Measurements from ENCODE around the gene TRIM7. TPM values are rescaled to one million over a fixed set of nuclear protein-coding genes. Genes with fewer than 3 reads are reported as not detected.

The TRIM7 gene
- total RNA-seq, 1 experiment from 2014 or later: 28.1 TPM

DNA sequence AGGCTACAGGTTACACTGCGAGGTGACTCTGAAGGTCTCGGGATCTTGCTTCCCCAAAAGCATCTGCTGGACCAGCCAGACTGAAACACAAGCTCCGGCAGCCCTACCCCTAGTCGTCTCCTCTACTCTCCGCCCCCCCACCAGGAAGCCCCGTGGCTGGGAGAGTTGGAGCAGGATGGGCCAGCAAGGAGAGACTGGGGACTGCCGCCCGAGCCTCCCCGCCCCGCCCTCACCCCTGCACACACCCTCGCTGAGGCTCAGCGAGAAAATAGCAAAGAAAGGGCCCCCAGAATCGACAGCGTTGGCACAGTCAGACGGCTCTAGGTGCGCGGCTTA is 1.3 kb downstream of the TRIM7 start:
- no peaks in the 10 kb centered on the region for H3K9me2 ChIP-seq (replicated peaks; ENCODE audit: low read length)
- H3K9ac ChIP-seq (ENCODE audit: low read length): peak overlapping the region; percentile 41
- H3K27me3 ChIP-seq (ENCODE audit: low read length): no peaks in the 10 kb centered on the region
- peaks cover 18% of the 10 kb centered on the region for H3K4me1 ChIP-seq (ENCODE audit: insufficient read depth, low read length)
- BruUV-seq (replicated peaks): no TSS peak
- DNase-seq: no peak
- H3K79me2 ChIP-seq (ENCODE audit: low read length): peaks cover 5% of the 10 kb centered on the region; the same call in 1 of the 2 replicates
- ChIA-PET CTCF (no interaction called here), POLR2A (ENCODE audit: unreplicated experiment) (no interaction called here)
- TF ChIP-seq EZH2phosphoT487 (IDR thresholded peaks at IDR 0.05; ENCODE audit: borderline replicate concordance, low read length) (no peak), EZH2 (IDR thresholded peaks at IDR 0.05; ENCODE audit: low read length, unreplicated experiment) (no peak)
- TF ChIP-seq, protein P1, sequence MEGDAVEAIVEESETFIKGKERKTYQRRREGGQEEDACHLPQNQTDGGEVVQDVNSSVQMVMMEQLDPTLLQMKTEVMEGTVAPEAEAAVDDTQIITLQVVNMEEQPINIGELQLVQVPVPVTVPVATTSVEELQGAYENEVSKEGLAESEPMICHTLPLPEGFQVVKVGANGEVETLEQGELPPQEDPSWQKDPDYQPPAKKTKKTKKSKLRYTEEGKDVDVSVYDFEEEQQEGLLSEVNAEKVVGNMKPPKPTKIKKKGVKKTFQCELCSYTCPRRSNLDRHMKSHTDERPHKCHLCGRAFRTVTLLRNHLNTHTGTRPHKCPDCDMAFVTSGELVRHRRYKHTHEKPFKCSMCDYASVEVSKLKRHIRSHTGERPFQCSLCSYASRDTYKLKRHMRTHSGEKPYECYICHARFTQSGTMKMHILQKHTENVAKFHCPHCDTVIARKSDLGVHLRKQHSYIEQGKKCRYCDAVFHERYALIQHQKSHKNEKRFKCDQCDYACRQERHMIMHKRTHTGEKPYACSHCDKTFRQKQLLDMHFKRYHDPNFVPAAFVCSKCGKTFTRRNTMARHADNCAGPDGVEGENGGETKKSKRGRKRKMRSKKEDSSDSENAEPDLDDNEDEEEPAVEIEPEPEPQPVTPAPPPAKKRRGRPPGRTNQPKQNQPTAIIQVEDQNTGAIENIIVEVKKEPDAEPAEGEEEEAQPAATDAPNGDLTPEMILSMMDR (conservative IDR thresholded peaks at IDR 0.05; ENCODE audit: low read depth, low read length): no peak
- H4K20me1 ChIP-seq (ENCODE audit: low read length): no peaks in the 10 kb centered on the region
- H3K4me3 ChIP-seq (ENCODE audit: low read length): peak overlapping the region; percentile 85
- intact Hi-C loops (cut with micrococcal nuclease): no loop called here
- H3K4me2 ChIP-seq (ENCODE audit: low read length): peak overlapping the region; percentile 85
- H3K36me3 ChIP-seq (ENCODE audit: low read depth, low read length): no peaks in the 10 kb centered on the region
- ATAC-seq: 0 out of 2 replicates have a peak, but pooled peaks have one; percentile 1
- no peak overlapping the region for H3K27ac ChIP-seq (ENCODE audit: low read length)
- H2AFZ ChIP-seq (ENCODE audit: low read length): peak overlapping the region; percentile 95
- H3F3A ChIP-seq (ENCODE audit: low read length, unreplicated experiment): no peaks in the 10 kb centered on the region
- H3K9me3 ChIP-seq (ENCODE audit: low read length): no peaks in the 10 kb centered on the region

DNA sequence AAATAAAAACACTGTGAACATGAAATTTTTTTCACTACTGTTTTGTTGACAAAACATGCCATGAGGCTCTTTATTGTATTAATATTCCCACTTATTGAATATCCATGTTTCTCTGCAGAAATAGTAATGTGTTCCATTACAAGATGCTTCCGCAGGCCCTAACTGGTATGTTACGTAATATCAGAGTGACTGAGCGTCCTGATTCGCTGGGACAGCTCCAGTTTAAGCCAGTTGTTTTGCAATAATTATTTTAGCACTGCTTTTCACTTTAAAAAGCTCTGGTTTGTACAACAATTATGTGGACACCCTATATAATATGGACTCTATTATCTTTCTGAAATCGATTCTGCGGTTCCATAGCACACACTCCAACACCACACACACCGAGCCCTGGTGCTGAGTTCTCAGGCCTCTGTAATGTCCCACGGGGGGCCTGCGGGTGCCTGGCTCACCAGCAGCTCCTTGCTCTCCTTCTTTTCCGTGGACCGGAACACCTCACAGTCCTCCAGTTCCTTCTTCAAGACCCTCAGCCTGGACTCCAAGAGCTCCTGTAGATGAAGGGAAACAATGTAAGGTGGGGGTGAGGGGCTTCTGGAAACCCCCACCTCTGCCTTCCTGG is 1.8 kb downstream of the TRIM7 start:
- ATAC-seq (no peak), DNase-seq (no peak)
- H3K36me3 ChIP-seq (ENCODE audit: low read depth, low read length): no peaks in the 10 kb centered on the region
- POLR2A ChIA-PET (ENCODE audit: unreplicated experiment): no interaction called here
- no peaks in the 10 kb centered on the region for H3K9me3 ChIP-seq (ENCODE audit: low read length)
- H3K4me3 ChIP-seq (ENCODE audit: low read length): peak overlapping the region; percentile 85
- H3K27ac ChIP-seq (ENCODE audit: low read length): no peak overlapping the region
- no TSS peak for BruUV-seq (replicated peaks)
- H2AFZ ChIP-seq (ENCODE audit: low read length): no peak overlapping the region
- H3K9ac ChIP-seq (ENCODE audit: low read length): no peak overlapping the region
- H4K20me1 ChIP-seq (ENCODE audit: low read length): no peaks in the 10 kb centered on the region
- CTCF ChIA-PET: no interaction called here
- H3F3A ChIP-seq (ENCODE audit: low read length, unreplicated experiment): no peaks in the 10 kb centered on the region
- peak overlapping the region; percentile 85 for H3K4me2 ChIP-seq (ENCODE audit: low read length)
- H3K27me3 ChIP-seq (ENCODE audit: low read length): no peaks in the 10 kb centered on the region
- TF ChIP-seq, protein P1 (conservative IDR thresholded peaks at IDR 0.05; ENCODE audit: low read depth, low read length): no peak
- TF ChIP-seq EZH2 (IDR thresholded peaks at IDR 0.05; ENCODE audit: low read length, unreplicated experiment) (no peak), EZH2phosphoT487 (IDR thresholded peaks at IDR 0.05; ENCODE audit: borderline replicate concordance, low read length) (no peak)
- intact Hi-C loops (cut with micrococcal nuclease): no loop called here
- peaks cover 5% of the 10 kb centered on the region; the same call in 1 of the 2 replicates for H3K79me2 ChIP-seq (ENCODE audit: low read length)
- peaks cover 18% of the 10 kb centered on the region for H3K4me1 ChIP-seq (ENCODE audit: insufficient read depth, low read length)
- H3K9me2 ChIP-seq (replicated peaks; ENCODE audit: low read length): no peaks in the 10 kb centered on the region

DNA sequence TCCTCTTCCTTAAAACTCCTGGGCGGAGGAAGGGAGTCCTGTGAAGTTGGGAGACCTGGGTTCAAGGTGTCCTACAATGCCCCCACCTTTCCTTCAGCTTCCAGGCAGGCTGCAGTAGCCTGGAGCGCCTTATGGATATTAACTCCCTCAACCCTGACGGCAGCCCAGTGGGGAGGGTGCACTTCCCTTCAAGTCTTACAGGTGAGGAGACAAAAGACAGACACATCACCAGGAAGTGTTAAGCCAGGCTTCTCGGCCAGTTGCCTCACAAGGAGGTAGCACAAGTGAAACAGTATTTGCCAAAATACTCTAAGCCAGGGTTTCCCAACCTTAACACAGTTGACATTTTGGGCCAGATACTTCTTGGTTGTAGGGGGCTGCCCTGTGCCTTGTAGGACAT is 4.2 kb downstream of the TRIM7 start:
- Histone ChIP-seq H3K36me3 (ENCODE audit: low read depth, low read length) (no peaks in the 10 kb centered on the region), H3K27ac (ENCODE audit: low read length) (no peak overlapping the region), H3K4me1 (ENCODE audit: insufficient read depth, low read length) (peaks cover 11% of the 10 kb centered on the region), H3F3A (ENCODE audit: low read length, unreplicated experiment) (no peaks in the 10 kb centered on the region), H3K9ac (ENCODE audit: low read length) (no peak overlapping the region), H2AFZ (ENCODE audit: low read length) (no peak overlapping the region), H4K20me1 (ENCODE audit: low read length) (no peaks in the 10 kb centered on the region), H3K79me2 (ENCODE audit: low read length) (peaks cover 5% of the 10 kb centered on the region; the same call in 1 of the 2 replicates), H3K27me3 (ENCODE audit: low read length) (no peaks in the 10 kb centered on the region), H3K4me3 (ENCODE audit: low read length) (no peak overlapping the region), H3K9me2 (replicated peaks; ENCODE audit: low read length) (no peaks in the 10 kb centered on the region), H3K4me2 (ENCODE audit: low read length) (no peak overlapping the region), H3K9me3 (ENCODE audit: low read length) (no peaks in the 10 kb centered on the region)
- no TSS peak for BruUV-seq (replicated peaks)
- no peak for TF ChIP-seq EZH2phosphoT487 (IDR thresholded peaks at IDR 0.05; ENCODE audit: borderline replicate concordance, low read length)
- no peak for TF ChIP-seq EZH2 (IDR thresholded peaks at IDR 0.05; ENCODE audit: low read length, unreplicated experiment)
- TF ChIP-seq, protein P1 (conservative IDR thresholded peaks at IDR 0.05; ENCODE audit: low read depth, low read length): no peak
- ChIA-PET POLR2A (ENCODE audit: unreplicated experiment) (no interaction called here), CTCF (no interaction called here)
- intact Hi-C loops (cut with micrococcal nuclease): no loop called here
- DNase-seq (no peak), ATAC-seq (no peak)
